Effector memory CD8-positive, alpha-beta T cell (primary cell): Measurements from ENCODE around the gene IWS1.

Experiments
- ATAC-seq: fragments of 150-1000 bp; cut with Tn5 transposase; replicated peaks from 2 replicates; pipeline ENCODE4 v1.10.0; 2021; ENCODE audit warnings: mild to moderate bottlenecking, moderate library complexity
- DNase-seq, 3 experiments: peaks; one replicate each; pipeline ENCODE4 v3.0.0; 2021
- H3K27ac Mint-ChIP-seq, 2 donors: one replicate each; pipeline ENCODE4 v1.8.0; 2022; ENCODE audit warnings: mild to moderate bottlenecking in 2 of 2, mixed read lengths in 2 of 2, moderate library complexity in 2 of 2
- H3K27me3 Mint-ChIP-seq, 2 donors: one replicate each; pipeline ENCODE4 v1.8.0; 2022; ENCODE audit warnings: mixed read lengths in 2 of 2
- H3K36me3 Mint-ChIP-seq: one replicate; pipeline ENCODE4 v1.8.0; 2022; ENCODE audit warnings: mild to moderate bottlenecking, moderate library complexity, mixed read lengths; ENCODE audit not compliant: insufficient read depth
- H3K4me1 Mint-ChIP-seq, 2 donors: one replicate each; pipeline ENCODE4 v1.8.0; 2022; ENCODE audit warnings: low read depth in 2 of 2, mixed read lengths in 2 of 2
- H3K4me3 Mint-ChIP-seq, 2 donors: one replicate each; pipeline ENCODE4 v1.8.0; 2022; ENCODE audit warnings: mild to moderate bottlenecking in 2 of 2, mixed read lengths in 2 of 2, moderate library complexity in 2 of 2
- H3K9me3 Mint-ChIP-seq, 2 donors: one replicate each; pipeline ENCODE4 v1.8.0; 2022; ENCODE audit warnings: mixed read lengths in 2 of 2

The IWS1 gene

DNA sequence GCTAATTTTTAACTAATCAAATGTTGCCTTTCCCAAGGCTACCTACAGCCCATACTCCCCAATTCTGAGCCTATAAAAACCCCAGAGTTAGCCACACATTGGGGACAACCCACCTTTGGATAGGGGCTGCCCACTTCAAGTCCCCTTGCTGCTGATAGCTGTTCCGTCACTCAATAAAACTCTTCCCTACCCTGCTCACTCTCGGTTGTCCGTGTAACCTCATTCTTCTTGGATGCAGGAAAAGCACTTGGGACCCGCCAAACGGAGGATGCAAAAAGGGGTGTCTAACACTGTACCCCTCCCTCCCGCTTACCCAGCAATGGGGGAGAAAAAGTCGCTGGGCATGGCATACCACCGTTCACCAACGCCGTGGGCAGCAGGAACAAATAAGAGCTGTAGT is 12.2 kb downstream of the IWS1 start:
- Mint-ChIP-seq H3K4me3 (no peak overlapping the region), H3K27ac (peak overlapping the region in 1 of 2 donors; percentile 66), H3K9me3 (no peaks in the 10 kb centered on the region), H3K4me1 (peaks cover 55 to 86% of the 10 kb centered on the region in 2 donors), H3K36me3 (peaks cover 32% of the 10 kb centered on the region), H3K27me3 (no peaks in the 10 kb centered on the region)
- no peak for DNase-seq
- ATAC-seq = no peak

DNA sequence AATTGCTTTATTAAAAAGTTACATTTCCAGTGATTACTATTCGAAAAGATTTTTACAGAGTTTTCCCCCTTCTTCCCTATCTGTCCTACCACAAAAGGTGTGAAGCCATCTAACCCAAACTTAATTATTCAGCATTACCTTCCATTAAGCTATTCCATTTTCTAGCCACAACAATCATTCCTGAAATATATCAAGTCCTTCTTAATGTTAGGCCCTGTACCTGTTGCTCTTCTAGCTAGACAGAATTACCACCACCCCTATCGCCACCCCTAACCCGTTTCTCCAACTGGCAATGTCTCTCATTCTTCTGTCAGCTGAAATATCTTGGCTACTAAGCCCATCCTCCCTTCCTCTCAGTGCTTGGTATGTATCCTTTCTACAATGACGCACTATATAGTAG is 13.9 kb downstream of the IWS1 start:
- Mint-ChIP-seq H3K27ac (peak overlapping the region; percentile 70 to 84), H3K9me3 (no peaks in the 10 kb centered on the region), H3K27me3 (no peaks in the 10 kb centered on the region), H3K36me3 (peaks cover 22% of the 10 kb centered on the region), H3K4me1 (peaks cover 62 to 92% of the 10 kb centered on the region in 2 donors), H3K4me3 (no peak overlapping the region)
- DNase-seq = no peak
- ATAC-seq = no peak

- no peak for DNase-seq
- H3K9me3 Mint-ChIP-seq = no peaks in the 10 kb centered on the region
- ATAC-seq = no peak
- peaks cover 19% of the 10 kb centered on the region for H3K36me3 Mint-ChIP-seq
- H3K4me1 Mint-ChIP-seq = peaks cover 59 to 90% of the 10 kb centered on the region in 2 donors
- peak overlapping the region; percentile 70 to 84 for H3K27ac Mint-ChIP-seq
- H3K27me3 Mint-ChIP-seq = no peaks in the 10 kb centered on the region
- no peak overlapping the region for H3K4me3 Mint-ChIP-seq
Measured at GRCh38 chr2:127511917-127512316, 14.4 kb downstream of the IWS1 start.

DNA sequence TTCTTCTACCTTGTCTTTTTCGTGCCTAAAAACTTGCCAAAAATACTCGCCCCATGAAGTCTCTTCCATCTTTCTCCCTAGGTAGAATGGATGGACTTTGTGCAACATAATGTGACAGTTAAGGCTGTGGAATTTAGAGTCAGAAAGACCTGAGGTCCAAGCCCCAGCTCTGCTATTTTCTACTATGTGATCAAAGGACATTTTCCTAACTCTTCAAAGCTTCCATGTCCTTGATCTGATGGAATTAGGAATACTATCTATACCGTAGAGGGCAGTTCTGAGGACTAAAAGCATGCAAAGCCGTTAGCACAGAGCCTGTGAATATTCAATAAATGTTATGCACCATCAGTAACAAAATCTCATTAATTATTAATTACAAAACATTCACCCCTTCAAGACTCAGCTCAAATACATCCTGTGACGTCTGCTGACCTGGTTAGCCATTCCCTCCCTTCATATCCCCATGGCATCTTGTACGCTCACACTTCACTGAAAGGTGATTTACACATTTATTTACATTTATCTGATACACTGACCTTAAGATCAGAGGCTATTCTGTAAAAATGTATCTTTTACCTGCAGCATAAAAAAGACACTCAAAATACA is 15.1 kb downstream of the IWS1 start:
- H3K4me3 Mint-ChIP-seq = no peak overlapping the region
- DNase-seq (no peak), ATAC-seq (no peak)
- peaks cover 56 to 82% of the 10 kb centered on the region in 2 donors for H3K4me1 Mint-ChIP-seq
- peaks cover 18% of the 10 kb centered on the region for H3K36me3 Mint-ChIP-seq
- peak overlapping the region in 1 of 2 donors; percentile 87 for H3K27ac Mint-ChIP-seq
- H3K9me3 Mint-ChIP-seq = no peaks in the 10 kb centered on the region
- no peaks in the 10 kb centered on the region for H3K27me3 Mint-ChIP-seq

DNA sequence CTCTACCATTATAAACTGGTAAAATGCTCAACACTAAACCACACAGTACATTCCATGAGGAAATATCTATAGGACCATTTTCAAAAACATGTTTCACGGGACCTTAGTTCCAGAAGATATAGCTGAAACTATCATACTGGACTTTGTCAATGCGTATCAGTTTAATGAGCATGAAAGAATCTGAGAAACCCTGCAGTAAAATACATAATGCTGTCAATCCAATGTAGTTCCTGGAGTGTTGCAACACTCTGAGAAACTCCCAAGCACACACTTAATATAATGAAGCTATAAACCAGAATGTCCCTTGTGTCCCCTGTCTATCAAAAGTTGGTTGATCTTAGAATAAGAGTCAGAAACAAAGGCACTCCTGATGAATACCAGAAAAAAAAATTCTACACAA is 16.2 kb downstream of the IWS1 start:
- H3K4me1 Mint-ChIP-seq = peaks cover 46 to 71% of the 10 kb centered on the region in 2 donors
- H3K27me3 Mint-ChIP-seq = no peaks in the 10 kb centered on the region

DNA sequence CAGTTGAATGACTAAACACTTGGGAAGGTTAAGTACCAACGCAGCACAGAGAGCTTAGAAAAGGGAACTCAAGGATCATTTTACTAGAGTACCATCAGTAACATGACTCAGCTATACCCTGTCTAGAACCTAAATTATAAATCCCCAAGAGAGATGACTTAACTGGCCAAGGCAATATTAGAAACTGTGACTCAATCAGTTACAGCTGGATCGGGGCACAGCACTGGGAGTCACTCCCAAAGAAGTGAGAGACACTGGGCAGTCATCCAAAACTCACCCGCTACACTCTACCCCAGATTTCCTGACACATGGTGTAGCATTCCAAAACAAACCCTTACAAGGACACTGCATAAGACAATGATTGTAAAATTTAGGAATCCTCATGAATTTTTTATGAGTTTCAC is 17.7 kb downstream of the IWS1 start:
- Mint-ChIP-seq H3K4me1 (peaks cover 34 to 63% of the 10 kb centered on the region in 2 donors), H3K27me3 (no peaks in the 10 kb centered on the region), H3K27ac (peak overlapping the region; percentile 54 to 74), H3K9me3 (no peaks in the 10 kb centered on the region), H3K36me3 (peaks cover 26% of the 10 kb centered on the region), H3K4me3 (no peak overlapping the region)
- DNase-seq (no peak), ATAC-seq (no peak)

More for the DNA sequence above, 16.2 kb downstream of the IWS1 start:
- no peak overlapping the region for H3K4me3 Mint-ChIP-seq
- H3K27ac Mint-ChIP-seq = peak overlapping the region in 1 of 2 donors; percentile 87
- H3K9me3 Mint-ChIP-seq = no peaks in the 10 kb centered on the region
- peaks cover 17% of the 10 kb centered on the region for H3K36me3 Mint-ChIP-seq
- DNase-seq (no peak), ATAC-seq (no peak)

- Mint-ChIP-seq H3K4me3 (no peak overlapping the region), H3K4me1 (peaks cover 35 to 59% of the 10 kb centered on the region in 2 donors), H3K9me3 (no peaks in the 10 kb centered on the region)
Measured at GRCh38 chr2:127508023-127508630, 18.2 kb downstream of the IWS1 start.

DNA sequence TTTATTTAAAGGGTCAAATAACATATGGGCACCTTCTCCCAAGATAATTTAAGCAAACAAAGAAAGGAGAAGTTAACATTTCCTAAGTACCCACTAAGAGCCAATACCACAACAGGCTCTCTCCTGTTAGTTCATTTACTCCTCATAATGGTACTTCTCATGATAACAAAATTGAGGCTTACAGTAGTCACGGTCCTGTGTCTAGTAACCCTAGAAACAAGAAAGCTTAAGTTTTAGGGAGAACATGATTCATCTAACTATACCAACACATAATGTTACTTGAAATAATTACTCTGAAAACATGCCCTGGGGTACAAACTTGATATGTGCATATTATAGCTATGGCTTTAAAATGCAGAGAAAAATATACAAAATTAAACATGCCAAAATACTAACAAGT is 19.8 kb downstream of the IWS1 start:
- Mint-ChIP-seq H3K9me3 (no peaks in the 10 kb centered on the region), H3K27ac (peak overlapping the region in 1 of 2 donors; percentile 64), H3K27me3 (no peaks in the 10 kb centered on the region), H3K4me3 (no peak overlapping the region), H3K36me3 (peaks cover 44% of the 10 kb centered on the region), H3K4me1 (peaks cover 26 to 44% of the 10 kb centered on the region in 2 donors)
- DNase-seq (no peak), ATAC-seq (no peak)

More at GRCh38 chr2:127508023-127508630, 18.2 kb downstream of the IWS1 start:
- DNase-seq = no peak
- H3K27ac Mint-ChIP-seq = peak overlapping the region in 1 of 2 donors; percentile 54
- peaks cover 30% of the 10 kb centered on the region for H3K36me3 Mint-ChIP-seq
- no peak for ATAC-seq
- H3K27me3 Mint-ChIP-seq = no peaks in the 10 kb centered on the region

DNA sequence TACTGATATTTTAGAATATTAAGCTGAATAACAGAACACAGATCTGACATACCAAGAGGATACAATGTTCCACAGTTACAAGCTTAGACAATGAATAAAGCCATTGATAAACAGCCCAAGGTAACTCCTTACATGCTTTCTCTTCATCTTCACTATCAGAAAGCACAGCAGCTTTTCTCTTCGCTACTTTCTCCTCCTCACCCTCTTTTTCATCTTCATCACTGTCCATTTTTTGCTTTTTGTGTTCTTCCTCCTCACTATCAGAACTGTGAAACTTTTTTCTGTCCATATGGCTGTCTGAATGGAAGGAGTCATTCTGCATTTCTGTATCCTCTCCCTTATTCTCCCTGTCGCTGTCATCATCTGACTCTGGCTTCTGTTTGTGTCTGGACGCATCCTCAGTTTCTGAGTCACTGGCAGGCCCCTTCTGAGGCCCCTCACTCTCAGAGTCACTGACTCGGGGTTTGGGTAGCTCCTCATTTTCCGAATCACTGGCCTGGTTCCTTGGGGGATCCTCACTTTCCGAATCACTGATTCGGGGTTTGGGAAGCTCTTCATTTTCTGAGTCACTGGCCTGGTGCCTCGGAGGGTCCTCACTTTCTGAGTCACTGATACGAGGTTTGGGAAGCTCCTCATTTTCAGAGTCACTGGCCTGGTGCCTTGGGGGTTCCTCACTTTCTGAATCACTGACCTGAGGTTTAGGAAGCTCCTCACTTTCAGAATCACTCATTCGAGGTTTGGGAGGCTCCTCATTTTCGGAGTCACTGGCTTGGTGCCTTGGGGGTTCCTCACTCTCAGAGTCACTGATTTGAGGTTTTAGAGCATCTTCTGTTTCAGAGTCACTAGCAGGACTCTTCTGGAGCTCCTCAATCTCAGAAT is 21.5 kb downstream of the IWS1 start:
- ATAC-seq (no peak), DNase-seq (no peak)
- Mint-ChIP-seq H3K4me3 (no peak overlapping the region), H3K27me3 (no peaks in the 10 kb centered on the region), H3K9me3 (no peaks in the 10 kb centered on the region), H3K36me3 (peaks cover 59% of the 10 kb centered on the region), H3K4me1 (peaks cover 19 to 28% of the 10 kb centered on the region in 2 donors), H3K27ac (peak overlapping the region in 1 of 2 donors; percentile 90)

DNA sequence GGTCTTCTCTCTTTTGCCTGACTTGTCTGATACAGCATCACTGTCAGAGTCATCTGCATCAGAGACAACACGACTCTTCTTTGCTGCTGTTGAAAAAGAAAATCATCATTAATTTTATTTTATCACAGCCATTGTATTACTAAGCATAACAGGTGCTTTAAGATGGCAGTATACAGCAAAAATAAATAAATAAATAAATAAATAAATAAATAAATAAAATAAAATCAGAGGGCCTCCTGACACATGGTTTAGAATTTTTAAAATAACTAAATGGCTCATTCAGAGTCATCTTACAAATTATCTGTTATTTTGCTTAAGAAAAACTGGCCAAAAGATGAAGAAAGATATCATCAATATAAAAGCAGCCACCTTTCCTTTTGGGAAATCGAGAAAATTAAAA is 22.8 kb downstream of the IWS1 start:
- no peaks in the 10 kb centered on the region for H3K9me3 Mint-ChIP-seq
- peak overlapping the region; percentile 76 to 90 for H3K27ac Mint-ChIP-seq
- no peak for ATAC-seq
- no peak overlapping the region for H3K4me3 Mint-ChIP-seq
- no peak for DNase-seq
- peaks cover 10 to 15% of the 10 kb centered on the region in 2 donors for H3K4me1 Mint-ChIP-seq
- H3K36me3 Mint-ChIP-seq = peaks cover 71% of the 10 kb centered on the region
- H3K27me3 Mint-ChIP-seq = no peaks in the 10 kb centered on the region

DNA sequence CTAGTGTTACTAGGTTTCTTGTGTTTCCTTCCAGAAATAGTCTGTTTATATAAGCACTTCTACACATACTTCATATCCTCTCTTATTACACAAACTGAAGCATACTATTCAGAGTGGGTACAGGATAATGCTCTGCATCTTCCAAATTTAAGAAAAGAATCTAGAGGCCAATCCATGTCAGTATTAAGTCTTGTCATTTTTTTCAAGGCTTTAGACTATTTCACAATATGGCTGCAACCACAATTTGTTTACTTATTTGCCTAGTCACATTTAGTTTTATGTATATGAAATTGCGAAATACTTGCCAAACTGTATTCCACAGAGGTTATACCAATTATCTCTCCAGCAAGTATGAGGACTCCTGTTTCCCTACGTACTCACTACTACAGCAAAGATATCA is 27.9 kb downstream of the IWS1 start:
- Mint-ChIP-seq H3K27me3 (no peaks in the 10 kb centered on the region), H3K36me3 (peaks cover 77% of the 10 kb centered on the region), H3K9me3 (no peaks in the 10 kb centered on the region), H3K27ac (peak overlapping the region; percentile 18 to 81), H3K4me1 (peaks cover 3 to 5% of the 10 kb centered on the region in 2 donors), H3K4me3 (no peak overlapping the region)
- no peak for DNase-seq
- ATAC-seq = no peak

DNA sequence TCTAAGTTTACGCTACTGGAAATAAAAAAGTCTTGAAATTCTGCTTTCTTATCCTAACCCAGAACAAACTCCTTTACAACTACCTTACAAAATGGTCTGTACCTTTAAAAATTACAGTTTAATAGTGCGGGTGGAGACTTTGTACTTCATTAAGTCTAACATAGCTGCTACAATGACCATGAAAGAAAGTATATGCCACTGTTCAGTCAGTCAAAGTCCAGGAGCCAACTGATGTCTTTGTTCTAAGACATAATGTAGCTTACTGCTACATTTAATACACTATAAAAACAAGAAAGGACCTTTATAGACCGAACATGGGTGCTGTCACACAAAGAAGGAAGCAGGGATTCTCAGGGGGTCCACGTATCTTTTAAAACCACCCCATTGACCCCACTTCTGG is 36.0 kb downstream of the IWS1 start:
- no peaks in the 10 kb centered on the region for H3K27me3 Mint-ChIP-seq
- no peak for DNase-seq
- no peak for ATAC-seq
- H3K4me3 Mint-ChIP-seq = no peak overlapping the region
- H3K9me3 Mint-ChIP-seq = no peaks in the 10 kb centered on the region
- H3K4me1 Mint-ChIP-seq = peaks cover 8 to 14% of the 10 kb centered on the region in 2 donors
- peaks cover 70% of the 10 kb centered on the region for H3K36me3 Mint-ChIP-seq
- H3K27ac Mint-ChIP-seq = no peak overlapping the region

DNA sequence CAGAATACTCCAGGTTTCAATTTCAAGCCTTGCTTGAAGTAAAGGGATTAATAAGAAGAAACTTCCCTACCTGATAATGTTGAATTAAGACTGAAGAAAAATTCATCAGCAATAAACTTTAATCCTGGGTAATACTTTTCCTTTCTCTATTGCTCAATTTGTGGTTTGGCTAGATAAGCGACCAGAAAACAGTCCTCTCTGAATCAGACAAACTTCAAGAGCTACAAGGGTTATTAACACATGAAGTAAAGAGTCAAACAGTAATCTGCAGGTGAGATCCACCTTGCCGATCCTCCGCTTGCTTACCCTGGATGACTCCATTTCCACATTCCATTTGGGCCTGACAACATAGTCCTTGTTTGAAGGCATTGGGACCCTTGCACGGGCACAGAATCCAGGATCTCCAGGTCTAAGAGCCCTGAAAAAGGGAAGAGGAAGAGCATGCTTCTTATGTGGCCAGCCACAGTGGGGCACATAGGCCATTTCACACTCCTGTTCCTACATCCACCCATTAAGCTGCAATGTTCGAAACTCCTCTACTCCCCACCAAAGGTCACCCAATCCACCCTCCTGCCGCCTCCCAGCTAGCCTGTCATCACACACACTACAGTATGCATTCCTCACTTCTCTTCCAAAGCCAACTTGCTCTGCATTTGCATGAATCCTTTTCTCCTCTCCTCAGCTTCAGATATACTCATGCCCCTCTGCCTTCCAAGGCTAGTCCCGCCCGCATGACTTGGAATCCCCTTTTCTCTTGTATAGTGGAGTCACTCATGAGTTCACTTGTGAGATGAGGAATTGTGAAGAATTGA is 39.8 kb downstream of the IWS1 start:
- DNase-seq = no peak
- Mint-ChIP-seq H3K4me1 (peaks cover 12 to 18% of the 10 kb centered on the region in 2 donors), H3K27ac (peak overlapping the region; percentile 69 to 82), H3K9me3 (no peaks in the 10 kb centered on the region), H3K36me3 (peaks cover 68% of the 10 kb centered on the region), H3K4me3 (peak overlapping the region in 1 of 2 donors; percentile 58), H3K27me3 (no peaks in the 10 kb centered on the region)
- ATAC-seq = peak; percentile 40
